GM19468 (cell line): ENCODE data around the gene TMEM178B.

ENCODE experiments used
- ATAC-seq: cut with Tn5 transposase; IDR thresholded peaks from one replicate; pipeline ENCODE4 v1.9.1; 2021; ENCODE audit warnings: mild to moderate bottlenecking, moderate library complexity, moderate number of reproducible peaks; ENCODE audit not compliant: unreplicated experiment; ENCODE audit errors: extremely low read depth

Gene TMEM178B

DNA sequence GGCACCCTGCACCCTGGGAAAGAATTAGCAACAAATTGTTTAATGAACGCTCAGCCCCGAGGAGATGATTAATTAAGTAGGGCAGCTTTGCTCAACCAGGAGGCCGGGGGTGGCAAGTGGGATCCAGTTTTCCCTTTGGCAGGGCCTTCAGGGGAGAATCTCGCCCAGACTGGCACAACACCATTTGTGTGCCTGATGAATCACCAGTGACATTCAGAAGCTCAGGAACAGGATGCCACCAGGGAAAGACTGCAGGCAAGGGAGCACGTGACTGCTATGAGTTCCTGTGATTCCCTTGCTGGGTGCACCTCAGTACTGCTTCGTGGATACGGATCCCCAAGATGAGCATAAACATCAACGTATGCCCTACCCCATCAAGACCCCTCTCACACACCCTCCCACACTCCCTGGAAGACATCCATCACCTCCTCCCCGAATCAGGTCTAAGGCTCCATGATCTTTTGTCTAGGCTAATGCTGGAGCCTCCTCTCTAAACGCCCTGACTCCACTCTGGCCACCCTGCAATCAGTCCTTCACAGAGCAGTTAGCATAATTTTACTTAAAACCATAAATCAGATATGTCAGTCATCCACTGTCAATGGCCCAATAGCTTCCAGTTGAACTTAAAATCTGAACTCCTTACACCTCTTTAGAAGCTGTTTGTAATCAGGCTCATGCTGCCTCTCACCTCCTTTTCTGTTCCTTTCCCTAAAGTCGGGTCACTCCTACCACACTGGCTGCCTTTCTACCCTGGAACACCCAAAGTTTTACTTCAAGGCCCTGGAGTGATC is 368.2 kb downstream of the TMEM178B start:
- no peak for ATAC-seq

DNA sequence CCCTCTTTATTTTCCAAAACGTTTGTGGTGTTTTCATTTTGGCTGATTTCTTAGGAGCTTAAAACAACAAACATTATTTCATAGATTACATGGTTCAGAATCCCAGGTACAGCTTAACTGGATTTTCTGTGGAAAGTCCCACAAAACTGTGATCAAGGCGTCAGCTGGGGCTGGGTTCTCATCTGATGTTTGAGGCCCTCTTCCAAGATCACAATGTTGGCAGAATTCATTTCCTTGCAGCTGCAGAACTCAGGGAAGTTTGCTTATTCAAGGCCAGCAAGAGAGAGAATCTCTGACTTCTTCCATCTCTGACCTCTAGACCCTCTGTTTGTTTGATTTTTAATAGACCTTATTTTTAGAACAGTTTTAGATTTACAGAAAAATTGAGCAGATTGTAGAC is 368.9 kb downstream of the TMEM178B start:
- no peak for ATAC-seq

DNA sequence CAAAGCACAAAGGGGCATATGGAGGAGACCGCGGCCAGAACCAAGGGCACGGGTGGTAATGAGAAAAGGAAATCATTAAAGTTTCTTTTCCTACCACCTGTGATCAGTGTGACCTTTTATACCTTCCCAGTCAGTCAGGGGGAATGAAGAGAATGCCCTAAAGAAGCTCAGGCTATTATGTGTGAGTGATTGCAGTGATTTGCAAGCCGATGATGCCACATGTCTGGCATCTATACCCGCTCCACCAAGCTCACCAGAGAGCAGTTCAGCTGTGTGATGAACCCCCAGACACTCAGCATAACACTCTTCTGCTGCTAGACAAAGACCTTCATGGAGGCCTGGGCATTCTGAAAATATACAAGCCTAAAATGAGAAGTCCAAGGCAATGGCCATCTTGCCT is 371.1 kb downstream of the TMEM178B start:
- no peak for ATAC-seq

DNA sequence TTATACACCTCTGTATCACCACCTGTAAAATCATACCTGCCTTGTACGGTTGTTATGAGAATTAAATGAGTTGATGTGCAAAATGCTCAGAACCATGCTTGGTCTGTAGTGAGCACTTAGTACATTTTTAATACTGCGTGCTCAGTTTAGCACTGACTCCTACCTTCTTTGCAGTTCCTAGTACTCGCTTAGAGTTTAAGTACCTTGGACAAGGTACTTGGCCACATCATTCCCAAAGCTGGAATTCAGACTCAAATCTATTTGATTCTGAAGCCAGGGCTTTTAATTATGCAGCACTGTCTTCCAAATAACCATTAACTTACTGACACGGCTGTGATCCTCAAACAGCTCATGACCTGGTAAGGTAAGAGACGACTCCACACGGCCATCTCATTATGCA is 377.4 kb downstream of the TMEM178B start:
- no peak for ATAC-seq

DNA sequence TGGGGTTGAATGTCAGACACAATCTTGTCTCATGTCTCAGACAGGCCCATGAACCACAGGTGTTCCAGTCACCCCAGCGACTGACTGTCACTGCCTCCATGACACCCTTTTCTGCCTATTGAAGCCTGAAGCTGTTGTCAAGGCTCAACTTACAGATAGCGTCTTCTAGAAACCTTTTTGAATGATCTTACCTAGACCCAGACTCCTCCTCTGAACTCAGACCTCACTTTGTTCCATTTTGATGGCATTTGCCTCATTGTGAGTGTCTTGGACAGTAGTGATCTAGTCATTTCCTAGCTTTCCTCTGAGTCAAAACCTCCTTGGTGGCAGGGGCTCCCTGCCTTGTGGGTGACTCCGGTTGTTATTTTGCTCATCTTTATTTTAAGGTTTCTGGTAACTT is 379.0 kb downstream of the TMEM178B start:
- no peak for ATAC-seq

DNA sequence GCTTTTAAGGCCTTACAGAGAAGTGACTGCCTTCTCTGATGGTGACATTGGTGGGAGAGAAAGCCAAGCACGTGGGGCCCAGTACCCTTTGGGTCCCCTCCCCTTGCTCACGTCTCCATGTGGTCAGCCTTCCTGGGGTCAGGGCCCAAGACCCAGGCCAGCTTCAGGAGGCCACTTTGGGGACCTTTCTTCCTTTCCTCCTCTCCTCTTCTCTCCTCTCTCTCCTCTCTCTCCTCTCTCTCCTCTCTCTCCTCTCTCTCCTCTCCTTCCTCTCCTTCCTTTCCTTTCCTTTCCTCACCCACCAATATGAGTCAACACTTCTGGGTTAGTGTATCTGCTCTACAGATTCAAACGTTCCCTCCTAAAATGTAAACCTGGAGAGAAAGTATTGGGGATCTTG is 380.5 kb downstream of the TMEM178B start:
- no peak for ATAC-seq

DNA sequence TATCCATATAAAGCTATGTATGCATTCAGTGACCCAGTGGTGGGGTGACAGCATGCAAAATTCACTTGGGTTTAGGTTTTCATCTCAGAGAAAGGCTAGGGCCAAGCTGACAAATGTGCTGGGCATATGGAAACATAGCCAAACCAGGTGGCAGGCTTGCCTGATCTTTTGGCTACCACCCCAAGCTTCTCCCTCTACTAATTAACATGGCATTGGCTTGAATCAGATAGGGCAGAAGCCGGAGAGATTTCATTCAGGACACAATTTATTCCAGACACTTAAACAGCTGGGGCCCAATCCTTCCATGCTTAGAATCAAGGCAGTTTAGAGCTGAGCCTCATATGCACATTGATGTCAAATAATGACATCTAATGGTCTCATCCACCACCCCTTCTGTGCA is 381.9 kb downstream of the TMEM178B start:
- no peak for ATAC-seq

DNA sequence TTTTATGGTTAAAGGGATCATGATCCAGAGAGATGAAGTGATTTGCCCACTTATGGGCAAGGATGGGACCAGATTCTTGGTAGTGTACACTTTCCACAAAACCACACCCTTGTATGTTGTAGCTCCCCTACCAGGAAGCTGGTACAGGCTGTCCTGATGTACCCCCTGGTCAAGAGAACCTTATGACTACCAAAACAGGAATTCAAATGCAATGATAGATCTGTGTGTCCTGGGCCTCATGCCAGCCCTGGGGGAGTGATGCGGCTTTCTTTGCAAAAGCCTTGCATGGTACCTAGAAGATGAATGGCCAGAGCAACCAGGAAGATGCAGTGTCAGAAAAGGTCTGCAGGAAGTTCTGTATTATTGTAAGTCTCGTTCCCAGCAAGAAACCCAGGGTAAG is 382.4 kb downstream of the TMEM178B start:
- no peak for ATAC-seq

DNA sequence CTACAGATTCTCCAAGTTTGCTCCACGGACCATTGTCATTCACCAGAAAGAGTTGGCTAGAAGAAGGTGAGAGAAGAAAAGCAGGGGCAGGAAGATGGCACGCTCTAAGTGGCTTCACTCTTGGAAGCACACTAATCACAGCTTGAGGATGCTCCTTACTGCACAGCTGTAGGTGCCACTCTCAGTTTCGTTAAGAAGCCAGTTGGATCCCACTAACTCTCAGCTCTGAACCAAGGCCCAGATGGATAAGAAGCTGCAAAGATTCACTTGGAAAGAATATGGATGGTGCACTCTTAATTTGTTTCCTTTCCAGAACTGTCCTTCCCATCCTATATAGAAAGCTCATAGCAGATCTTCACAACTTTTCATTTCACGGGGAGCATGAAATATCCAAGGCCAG is 382.8 kb downstream of the TMEM178B start:
- ATAC-seq, result no peak

DNA sequence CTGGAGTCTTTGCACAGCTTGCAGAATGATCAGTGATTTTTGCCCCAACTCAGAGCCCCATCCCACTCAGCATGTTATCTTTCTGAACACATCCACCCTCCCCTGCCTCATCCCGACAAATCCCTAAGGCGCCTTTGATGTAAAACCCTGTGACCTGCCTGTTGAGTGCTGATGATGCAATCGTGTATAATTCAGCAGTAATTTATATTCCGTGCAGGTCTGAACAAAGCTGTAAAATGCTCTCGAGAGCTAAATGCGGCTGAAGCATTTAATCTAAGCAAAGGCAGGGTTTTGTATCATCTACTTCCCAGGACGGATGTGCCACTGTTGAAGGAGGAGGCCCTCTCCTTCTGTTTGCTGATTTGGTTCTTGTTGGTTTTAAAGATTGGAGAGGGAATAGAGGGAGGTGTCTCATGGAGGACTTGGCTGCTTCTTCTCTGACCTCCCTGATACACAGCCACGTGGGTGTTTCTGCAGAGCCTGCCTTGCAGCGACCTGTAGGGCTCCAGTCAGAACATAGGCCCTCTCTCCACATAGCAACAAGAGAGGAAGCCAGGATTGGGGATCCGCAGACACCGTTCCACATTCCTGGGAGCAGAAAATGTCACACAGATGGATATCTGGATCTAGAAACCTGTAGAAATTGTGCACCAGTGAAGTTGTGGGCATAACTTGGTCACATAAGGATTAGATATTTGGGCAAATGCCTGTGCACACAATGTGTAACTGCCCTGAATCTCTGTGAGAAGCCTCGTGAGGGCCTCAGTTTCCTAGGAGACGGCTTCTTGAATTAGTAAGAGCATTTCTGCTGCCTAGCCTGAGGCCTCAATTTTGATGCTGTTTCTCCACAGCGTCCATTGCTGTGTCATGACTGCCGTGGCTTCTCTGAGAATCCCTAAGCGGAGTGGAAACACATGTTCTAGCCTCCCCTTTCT is 387.2 kb downstream of the TMEM178B start:
- ATAC-seq, result no peak

DNA sequence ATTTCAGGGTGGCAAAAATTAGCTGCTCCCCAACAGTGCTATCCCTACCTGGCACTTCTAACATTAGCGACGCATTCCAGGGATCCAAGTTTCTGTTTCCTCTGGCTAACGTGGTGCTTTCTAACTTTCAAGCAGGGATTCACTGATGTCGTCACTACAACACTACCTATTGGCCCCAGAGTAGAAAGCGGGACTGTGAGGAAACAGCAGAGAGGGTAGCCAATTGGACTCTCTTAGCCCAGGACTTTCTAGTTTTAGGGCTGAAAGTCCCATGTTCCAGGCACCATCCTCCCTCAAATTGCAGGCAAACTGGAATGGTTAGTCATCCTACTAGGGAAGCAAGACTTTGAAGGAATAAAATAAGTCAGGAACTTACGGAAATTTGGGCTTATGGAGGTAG is 388.1 kb downstream of the TMEM178B start:
- no peak for ATAC-seq

DNA sequence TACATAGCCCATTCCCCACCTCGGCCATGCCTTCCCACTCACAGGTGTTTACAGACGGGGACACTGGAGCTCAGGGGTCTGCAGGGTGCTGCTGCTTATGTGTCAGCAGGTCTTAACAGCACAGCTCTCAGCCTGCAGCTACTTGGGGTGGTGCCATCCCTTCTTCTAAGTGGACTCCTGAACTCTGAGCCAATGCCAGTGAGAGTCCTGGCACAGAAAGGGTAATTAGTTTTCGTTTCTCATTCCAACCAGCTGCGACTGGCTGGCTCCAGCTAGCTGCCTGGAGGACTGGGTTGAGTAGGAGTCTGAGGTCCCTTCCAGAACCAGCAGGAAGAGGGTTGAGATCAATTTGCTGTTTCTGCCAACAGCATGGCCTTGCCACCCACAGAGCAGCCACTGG is 389.1 kb downstream of the TMEM178B start:
- ATAC-seq, result no peak

DNA sequence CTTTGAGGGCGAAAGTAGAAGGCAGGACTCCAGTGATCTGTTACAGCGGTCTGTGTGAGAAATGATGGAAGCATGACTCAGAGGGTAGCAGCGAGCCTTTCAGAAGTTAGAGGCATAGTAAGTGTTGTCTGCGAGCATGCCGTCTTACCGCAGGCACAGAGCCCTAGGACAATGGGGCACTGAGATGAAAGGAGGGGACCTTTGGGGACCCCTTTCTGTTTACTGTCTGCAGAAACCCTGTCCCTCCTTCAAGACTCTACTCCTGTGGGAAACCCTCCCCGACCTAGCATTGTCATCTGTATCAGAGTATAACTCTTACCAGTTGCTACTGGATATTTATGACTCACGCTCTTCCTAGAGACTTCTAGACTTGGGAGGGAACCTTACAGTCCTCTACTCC is 390.1 kb downstream of the TMEM178B start:
- ATAC-seq, result no peak

DNA sequence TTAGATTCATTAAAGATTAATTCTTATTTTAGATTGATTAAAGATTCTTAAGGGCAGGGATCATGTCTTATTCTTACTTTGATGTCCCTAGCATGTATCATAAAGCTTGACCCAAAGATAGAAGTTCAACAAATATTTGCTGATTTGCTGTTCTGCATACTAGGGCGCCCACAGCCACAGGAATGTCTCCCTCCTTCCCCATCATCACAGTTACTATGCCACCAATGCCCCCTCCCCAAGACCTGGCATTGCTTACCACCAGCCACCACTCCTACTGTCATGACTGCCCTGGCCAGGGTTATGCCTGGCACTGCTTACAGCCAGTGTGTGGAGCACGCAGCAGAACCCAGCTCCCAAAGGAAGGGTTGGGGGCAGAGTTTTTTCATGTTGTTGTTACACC is 390.7 kb downstream of the TMEM178B start:
- ATAC-seq, result no peak

DNA sequence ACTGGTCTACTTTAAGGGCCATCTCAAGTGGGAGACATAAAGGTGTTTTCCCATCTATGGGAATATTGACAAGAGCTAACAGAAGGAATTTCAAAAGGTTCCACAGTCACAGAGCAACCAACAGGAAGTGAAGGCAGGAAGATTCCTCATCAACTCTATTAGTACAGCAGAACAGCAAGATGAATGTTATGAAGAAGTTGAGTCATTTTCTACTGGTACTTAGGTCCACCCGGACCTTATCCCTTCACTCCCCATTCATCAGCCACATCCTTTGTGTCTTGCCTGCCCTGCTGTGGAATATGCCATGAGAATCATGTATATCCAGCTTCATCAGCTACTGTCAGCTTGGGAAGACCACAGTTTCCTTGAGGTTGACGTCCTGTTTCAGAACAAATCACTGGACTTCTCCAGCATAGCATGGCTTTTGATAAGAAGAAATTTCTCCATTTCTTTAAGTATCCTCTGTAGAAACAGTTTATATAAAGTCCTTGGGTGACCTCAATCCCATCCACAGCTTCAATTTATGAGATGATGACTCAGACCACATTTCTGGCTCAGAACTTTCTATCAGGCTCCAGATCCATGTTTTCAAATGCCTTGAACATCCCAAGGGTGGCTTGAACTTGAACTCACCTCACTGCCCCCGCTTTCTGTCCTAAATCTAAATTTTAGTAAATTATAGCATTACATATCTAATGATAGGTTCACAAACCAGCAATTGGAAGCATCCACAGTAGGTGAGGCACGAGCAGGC is 392.5 kb downstream of the TMEM178B start:
- no peak for ATAC-seq

DNA sequence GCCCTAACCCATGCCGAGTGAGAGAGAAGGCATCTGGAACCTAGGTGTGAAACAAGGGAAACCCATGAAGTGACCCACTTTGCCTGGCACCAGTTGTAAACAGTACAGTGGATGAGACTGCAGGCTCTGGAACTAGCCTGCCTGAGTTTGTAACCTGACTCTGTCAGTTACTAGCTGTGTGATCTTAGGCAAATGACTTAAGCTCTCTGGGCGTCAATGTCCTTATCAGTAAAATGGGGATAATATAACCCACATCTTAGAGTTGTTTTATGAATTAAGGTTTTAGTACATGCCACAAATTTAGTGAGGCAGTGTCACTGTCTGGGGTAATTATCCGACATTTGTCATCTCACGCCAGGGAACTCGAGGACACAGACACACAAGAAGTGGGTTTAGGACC is 394.5 kb downstream of the TMEM178B start:
- ATAC-seq, result no peak

DNA sequence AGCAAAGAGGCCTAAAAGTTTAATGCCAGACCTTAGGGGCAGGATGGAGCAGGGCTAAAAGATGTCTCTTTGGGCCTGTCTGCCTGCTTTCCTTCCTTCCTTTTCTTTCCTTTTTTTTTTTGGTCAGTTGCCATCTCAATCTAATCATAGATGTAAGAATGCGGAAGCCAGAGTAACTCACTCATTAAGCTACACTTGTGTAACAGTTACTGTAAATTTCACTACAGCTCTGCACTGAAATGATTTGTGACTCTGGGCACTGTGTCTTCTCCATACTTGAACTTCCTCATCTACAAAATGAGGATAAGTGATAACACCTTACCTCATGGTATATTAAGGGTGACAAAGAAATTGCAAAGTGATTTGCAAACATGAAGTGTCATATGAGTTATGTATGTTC is 401.8 kb downstream of the TMEM178B start:
- ATAC-seq, result no peak

DNA sequence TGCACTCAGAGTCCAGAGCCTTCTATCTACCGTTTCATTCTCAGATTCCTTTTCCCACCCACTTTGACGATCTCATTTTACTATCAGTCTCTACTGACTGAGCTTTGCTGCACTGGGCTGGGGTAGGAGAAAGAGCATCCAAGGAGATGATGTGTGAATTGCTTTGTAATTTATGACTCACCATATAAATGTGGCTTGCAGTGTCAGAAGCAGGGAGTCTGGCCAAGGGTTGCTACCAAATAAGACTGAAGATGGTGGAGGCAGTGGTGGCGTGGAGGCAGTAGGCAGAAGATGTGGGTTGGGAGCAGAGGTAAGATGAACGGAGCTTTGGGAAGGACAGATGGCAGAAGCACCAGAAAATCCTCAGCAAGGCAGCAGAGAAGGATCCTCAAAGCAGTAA is 404.0 kb downstream of the TMEM178B start:
- no peak for ATAC-seq

DNA sequence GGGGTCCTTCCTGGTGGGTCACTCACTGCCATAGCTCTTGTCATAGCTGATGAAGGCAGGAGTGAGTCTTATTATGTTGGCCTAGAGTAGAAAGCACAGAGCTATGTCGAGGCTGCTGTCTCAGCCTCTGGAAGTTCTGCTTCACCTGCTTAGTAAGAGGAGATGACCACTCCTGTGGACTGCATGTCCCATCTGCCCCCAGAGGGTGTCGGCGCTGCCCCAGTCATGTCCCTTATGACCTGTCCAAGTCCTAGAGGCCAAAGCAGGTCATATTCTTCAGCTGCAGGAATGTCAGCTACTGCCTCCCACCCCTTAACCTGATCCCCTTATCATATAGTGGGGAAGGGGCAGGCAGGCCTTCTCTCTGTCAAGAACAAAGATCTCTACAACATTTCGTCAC is 405.0 kb downstream of the TMEM178B start:
- no peak for ATAC-seq

DNA sequence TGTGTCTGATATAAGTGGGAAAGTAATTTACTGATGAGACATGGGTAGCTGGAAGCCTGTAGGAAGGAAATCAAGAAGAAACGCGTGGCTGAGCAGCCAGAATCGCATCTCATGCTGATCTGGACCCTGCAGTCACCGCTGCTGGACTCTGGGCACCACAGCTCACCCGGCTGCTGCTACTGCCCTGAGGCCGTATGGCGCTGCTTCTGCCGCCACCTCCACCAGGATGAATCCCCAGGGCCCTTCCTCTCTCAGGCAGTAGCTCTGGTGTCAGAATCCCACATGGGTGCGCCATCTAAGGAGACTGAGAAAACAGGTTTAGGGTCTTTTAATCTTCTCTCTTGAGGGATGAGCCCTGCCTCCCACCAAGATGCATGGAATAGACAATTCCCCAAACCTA is 407.1 kb downstream of the TMEM178B start:
- ATAC-seq, result no peak

DNA sequence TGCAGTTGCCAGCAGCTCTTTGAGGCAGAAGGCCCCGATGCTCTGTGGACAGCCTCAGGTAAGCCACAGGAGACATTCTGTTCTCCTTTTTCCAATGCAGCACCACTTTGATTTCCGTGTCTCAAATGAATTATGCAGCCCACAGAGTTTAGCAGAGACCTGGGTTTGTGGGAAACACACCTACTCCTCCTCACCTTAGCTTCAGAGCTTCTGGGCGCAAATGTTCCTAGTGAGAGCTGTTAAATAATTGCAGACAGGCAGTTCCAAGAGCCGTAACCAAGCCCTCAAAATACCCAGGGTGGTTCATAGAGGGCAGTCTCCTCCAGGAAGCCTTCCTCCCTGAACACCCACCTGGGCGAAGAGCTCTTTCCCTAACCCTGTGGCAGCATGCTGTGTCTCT is 408.1 kb downstream of the TMEM178B start:
- ATAC-seq, result no peak
